GM23338 (cell line): Measurements from ENCODE around the gene RASIP1. TPM values are rescaled to one million over a fixed set of nuclear protein-coding genes. Genes with fewer than 3 reads are reported as not detected.
"Not testable (repeated sequence)": the region's sequence is repeated elsewhere in the genome, so short reads cannot be mapped to it uniquely, and the experiment has no call there.

Experiments used
- ATAC-seq: fragments of 200-7000 bp; cut with Tn5 transposase; 3 replicates; pipeline ENCODE4 v1.9.1; 2020
- DNase-seq: peaks from one replicate; pipeline ENCODE4 v3.0.0-alpha.2; 2015; ENCODE audit warnings: low spot score
- H2AFZ ChIP-seq: fragments of 200-600 bp; sonication (generic); 2 replicates; pipeline ENCODE4 v1.8.0; 2016; ENCODE audit warnings: antibody characterized with exemption, mild to moderate bottlenecking, moderate library complexity
- H3F3A ChIP-seq: fragments of 200-600 bp; sonication (generic); replicated peaks from 2 replicates; pipeline ENCODE4 v1.8.0; 2017; ENCODE audit warnings: antibody characterized with exemption, mixed run types, low read depth
- H3K27ac ChIP-seq: fragments of 200-600 bp; sonication (generic); 2 replicates; pipeline ENCODE4 v1.6.1; 2016; ENCODE audit warnings: low read depth
- H3K27me3 ChIP-seq: fragments of 200-600 bp; sonication (generic); 2 replicates; pipeline ENCODE4 v1.8.0; 2016; ENCODE audit warnings: mild to moderate bottlenecking, mixed run types, moderate library complexity; ENCODE audit not compliant: insufficient read depth
- H3K36me3 ChIP-seq: fragments of 200-600 bp; sonication (generic); 2 replicates; pipeline ENCODE4 v1.8.0; 2016; ENCODE audit warnings: mild to moderate bottlenecking; ENCODE audit not compliant: insufficient read depth
- H3K4me1 ChIP-seq: fragments of 200-600 bp; sonication (generic); 2 replicates; pipeline ENCODE4 v1.8.0; 2016; ENCODE audit warnings: mild to moderate bottlenecking, moderate library complexity; ENCODE audit not compliant: insufficient read depth
- H3K4me2 ChIP-seq: fragments of 200-600 bp; sonication (generic); 2 replicates; pipeline ENCODE4 v1.7.1; 2017; ENCODE audit warnings: mixed run types
- H3K4me3 ChIP-seq: fragments of 200-600 bp; sonication (generic); 2 replicates; pipeline ENCODE4 v1.6.1; 2016; ENCODE audit warnings: mixed run types
- H3K79me2 ChIP-seq: fragments of 200-600 bp; sonication (generic); replicated peaks from 2 replicates; pipeline ENCODE4 v1.8.0; 2017; ENCODE audit warnings: mild to moderate bottlenecking; ENCODE audit not compliant: insufficient read depth
- H3K9me2 ChIP-seq: fragments of 200-600 bp; sonication (generic); 2 replicates; pipeline ENCODE4 v1.8.0; 2017; ENCODE audit not compliant: insufficient read depth
- H4K20me1 ChIP-seq: fragments of 200-600 bp; sonication (generic); replicated peaks from 2 replicates; pipeline ENCODE4 v1.8.0; 2017; ENCODE audit warnings: mild to moderate bottlenecking; ENCODE audit not compliant: insufficient read depth
- H3K27ac Mint-ChIP-seq: 2 replicates; pipeline ENCODE4 v1.8.0; 2020; ENCODE audit warnings: inconsistent platforms, mild to moderate bottlenecking, moderate library complexity, mixed read lengths
- H3K27me3 Mint-ChIP-seq: 3 replicates; pipeline ENCODE4 v1.8.0; 2022; ENCODE audit warnings: low read depth, mild to moderate bottlenecking, moderate library complexity, mixed read lengths, inconsistent platforms; ENCODE audit not compliant: insufficient read depth, poor library complexity
- H3K36me3 Mint-ChIP-seq: 3 replicates; pipeline ENCODE4 v1.8.0; 2021; ENCODE audit warnings: low read depth, mild to moderate bottlenecking, inconsistent platforms, moderate library complexity, mixed read lengths
- H3K4me1 Mint-ChIP-seq: 3 replicates; pipeline ENCODE4 v1.8.0; 2020; ENCODE audit warnings: mild to moderate bottlenecking, inconsistent platforms, mixed read lengths
- H3K4me3 Mint-ChIP-seq: 3 replicates; pipeline ENCODE4 v1.8.0; 2021; ENCODE audit warnings: moderate library complexity, mild to moderate bottlenecking, inconsistent platforms, mixed read lengths
- H3K9me3 Mint-ChIP-seq: 3 replicates; pipeline ENCODE4 v1.8.0; 2020; ENCODE audit warnings: moderate library complexity, mild to moderate bottlenecking, inconsistent platforms, mixed read lengths
- polyA plus RNA-seq: library from polyadenylated mRNA; unstranded; fragments of >200 nt; fragmentation: Nextera tagmentation; extraction: Ambion mirVana; gene quantifications from 2 replicates; pipeline ENCODE4 v1.2.1, GENCODE V29; 2016
- total RNA-seq: library from RNA; depleted of rRNA; stranded (reverse); fragments of >200 nt; shearing (Covaris generic); gene quantifications from 2 replicates; pipeline ENCODE4 v1.2.3, GENCODE V29; 2014
- TF ChIP-seq, protein P1 (sequence below): fragments of 250-450 bp; sonication (Bioruptor Pico); IDR thresholded peaks from 2 replicates; pipeline ENCODE4 v1.5.0; 2020; ENCODE audit warnings: mild to moderate bottlenecking, moderate library complexity
- TF ChIP-seq, protein P2 (sequence below): IDR thresholded peaks from one replicate; pipeline ENCODE4 v1.6.1; 2018; ENCODE audit warnings: antibody characterized with exemption; ENCODE audit not compliant: unreplicated experiment

The RASIP1 gene
- total and polyA plus RNA-seq, 2 experiments from 2014 or later, result 9.2 to 14.8 TPM

DNA sequence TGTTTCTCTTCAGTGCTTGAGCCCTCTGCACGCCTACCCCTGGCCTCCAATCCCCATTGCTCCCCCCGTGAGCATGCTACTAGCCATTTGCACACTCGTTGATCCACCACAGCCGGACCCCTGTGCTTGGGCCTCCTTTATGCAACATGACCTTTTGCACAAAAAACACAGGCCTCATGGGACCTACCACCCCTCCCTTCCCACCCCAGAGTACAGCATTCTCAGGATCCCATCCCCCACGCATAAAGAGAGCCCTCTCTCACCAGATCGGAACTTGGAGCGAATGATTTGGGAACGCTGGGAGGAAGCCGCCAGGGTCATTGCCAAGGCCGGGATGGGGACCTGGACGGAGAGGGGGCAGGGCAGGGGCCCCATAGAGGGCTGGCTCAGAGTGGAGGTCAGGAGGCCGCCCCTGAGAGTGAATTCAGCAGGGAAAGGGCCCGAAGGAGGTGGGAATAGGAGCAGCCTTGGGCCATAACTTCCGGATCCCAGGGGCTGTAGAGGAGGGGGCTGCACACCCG lies 21.6 kb downstream of the RASIP1 start (continued):
- TF ChIP-seq, protein P1, sequence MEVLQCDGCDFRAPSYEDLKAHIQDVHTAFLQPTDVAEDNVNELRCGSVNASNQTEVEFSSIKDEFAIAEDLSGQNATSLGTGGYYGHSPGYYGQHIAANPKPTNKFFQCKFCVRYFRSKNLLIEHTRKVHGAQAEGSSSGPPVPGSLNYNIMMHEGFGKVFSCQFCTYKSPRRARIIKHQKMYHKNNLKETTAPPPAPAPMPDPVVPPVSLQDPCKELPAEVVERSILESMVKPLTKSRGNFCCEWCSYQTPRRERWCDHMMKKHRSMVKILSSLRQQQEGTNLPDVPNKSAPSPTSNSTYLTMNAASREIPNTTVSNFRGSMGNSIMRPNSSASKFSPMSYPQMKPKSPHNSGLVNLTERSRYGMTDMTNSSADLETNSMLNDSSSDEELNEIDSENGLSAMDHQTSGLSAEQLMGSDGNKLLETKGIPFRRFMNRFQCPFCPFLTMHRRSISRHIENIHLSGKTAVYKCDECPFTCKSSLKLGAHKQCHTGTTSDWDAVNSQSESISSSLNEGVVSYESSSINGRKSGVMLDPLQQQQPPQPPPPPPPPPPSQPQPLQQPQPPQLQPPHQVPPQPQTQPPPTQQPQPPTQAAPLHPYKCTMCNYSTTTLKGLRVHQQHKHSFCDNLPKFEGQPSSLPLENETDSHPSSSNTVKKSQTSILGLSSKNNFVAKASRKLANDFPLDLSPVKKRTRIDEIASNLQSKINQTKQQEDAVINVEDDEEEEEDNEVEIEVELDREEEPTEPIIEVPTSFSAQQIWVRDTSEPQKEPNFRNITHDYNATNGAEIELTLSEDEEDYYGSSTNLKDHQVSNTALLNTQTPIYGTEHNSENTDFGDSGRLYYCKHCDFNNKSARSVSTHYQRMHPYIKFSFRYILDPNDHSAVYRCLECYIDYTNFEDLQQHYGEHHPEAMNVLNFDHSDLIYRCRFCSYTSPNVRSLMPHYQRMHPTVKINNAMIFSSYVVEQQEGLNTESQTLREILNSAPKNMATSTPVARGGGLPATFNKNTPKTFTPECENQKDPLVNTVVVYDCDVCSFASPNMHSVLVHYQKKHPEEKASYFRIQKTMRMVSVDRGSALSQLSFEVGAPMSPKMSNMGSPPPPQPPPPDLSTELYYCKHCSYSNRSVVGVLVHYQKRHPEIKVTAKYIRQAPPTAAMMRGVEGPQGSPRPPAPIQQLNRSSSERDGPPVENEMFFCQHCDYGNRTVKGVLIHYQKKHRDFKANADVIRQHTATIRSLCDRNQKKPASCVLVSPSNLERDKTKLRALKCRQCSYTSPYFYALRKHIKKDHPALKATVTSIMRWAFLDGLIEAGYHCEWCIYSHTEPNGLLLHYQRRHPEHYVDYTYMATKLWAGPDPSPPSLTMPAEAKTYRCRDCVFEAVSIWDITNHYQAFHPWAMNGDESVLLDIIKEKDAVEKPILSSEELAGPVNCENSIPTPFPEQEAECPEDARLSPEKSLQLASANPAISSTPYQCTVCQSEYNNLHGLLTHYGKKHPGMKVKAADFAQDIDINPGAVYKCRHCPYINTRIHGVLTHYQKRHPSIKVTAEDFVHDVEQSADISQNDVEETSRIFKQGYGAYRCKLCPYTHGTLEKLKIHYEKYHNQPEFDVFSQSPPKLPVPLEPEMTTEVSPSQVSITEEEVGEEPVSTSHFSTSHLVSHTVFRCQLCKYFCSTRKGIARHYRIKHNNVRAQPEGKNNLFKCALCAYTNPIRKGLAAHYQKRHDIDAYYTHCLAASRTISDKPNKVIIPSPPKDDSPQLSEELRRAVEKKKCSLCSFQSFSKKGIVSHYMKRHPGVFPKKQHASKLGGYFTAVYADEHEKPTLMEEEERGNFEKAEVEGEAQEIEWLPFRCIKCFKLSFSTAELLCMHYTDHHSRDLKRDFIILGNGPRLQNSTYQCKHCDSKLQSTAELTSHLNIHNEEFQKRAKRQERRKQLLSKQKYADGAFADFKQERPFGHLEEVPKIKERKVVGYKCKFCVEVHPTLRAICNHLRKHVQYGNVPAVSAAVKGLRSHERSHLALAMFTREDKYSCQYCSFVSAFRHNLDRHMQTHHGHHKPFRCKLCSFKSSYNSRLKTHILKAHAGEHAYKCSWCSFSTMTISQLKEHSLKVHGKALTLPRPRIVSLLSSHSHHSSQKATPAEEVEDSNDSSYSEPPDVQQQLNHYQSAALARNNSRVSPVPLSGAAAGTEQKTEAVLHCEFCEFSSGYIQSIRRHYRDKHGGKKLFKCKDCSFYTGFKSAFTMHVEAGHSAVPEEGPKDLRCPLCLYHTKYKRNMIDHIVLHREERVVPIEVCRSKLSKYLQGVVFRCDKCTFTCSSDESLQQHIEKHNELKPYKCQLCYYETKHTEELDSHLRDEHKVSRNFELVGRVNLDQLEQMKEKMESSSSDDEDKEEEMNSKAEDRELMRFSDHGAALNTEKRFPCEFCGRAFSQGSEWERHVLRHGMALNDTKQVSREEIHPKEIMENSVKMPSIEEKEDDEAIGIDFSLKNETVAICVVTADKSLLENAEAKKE (CRISPR knock-in tag), result no peak
- TF ChIP-seq, protein P2, sequence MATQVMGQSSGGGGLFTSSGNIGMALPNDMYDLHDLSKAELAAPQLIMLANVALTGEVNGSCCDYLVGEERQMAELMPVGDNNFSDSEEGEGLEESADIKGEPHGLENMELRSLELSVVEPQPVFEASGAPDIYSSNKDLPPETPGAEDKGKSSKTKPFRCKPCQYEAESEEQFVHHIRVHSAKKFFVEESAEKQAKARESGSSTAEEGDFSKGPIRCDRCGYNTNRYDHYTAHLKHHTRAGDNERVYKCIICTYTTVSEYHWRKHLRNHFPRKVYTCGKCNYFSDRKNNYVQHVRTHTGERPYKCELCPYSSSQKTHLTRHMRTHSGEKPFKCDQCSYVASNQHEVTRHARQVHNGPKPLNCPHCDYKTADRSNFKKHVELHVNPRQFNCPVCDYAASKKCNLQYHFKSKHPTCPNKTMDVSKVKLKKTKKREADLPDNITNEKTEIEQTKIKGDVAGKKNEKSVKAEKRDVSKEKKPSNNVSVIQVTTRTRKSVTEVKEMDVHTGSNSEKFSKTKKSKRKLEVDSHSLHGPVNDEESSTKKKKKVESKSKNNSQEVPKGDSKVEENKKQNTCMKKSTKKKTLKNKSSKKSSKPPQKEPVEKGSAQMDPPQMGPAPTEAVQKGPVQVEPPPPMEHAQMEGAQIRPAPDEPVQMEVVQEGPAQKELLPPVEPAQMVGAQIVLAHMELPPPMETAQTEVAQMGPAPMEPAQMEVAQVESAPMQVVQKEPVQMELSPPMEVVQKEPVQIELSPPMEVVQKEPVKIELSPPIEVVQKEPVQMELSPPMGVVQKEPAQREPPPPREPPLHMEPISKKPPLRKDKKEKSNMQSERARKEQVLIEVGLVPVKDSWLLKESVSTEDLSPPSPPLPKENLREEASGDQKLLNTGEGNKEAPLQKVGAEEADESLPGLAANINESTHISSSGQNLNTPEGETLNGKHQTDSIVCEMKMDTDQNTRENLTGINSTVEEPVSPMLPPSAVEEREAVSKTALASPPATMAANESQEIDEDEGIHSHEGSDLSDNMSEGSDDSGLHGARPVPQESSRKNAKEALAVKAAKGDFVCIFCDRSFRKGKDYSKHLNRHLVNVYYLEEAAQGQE, result no peak

DNA sequence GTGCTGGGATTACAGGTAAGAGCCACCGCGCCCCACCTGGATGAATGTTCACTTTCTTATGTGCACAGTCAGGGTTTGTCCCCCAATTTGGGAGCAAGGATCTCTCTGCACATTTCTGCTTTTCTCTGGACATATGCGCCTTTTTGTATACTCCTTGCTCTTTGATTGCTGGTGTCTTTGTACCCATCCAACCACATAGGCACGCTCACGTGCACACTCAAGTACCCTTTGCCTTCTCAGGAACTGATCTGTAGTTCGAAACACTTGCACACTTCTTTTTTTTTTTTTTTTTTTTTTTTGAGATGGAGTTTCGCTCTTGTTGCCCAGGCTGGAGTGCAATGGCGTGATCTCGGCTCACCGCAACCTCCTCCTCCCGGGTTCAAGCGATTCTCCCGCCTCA lies 22.3 kb downstream of the RASIP1 start:
- peaks cover 39% of the 10 kb centered on the region for H3K4me1 Mint-ChIP-seq
- not testable (repeated sequence) for H3K36me3 ChIP-seq

More for the DNA sequence above, 22.3 kb downstream of the RASIP1 start:
- Histone ChIP-seq H3F3A (peaks cover 13% of the 10 kb centered on the region; the same call in 1 of the 2 replicates), H3K4me1 (peaks cover 39% of the 10 kb centered on the region)
- DNase-seq, H3K4me2 ChIP-seq, H3K27ac ChIP-seq, H4K20me1 ChIP-seq, H2AFZ ChIP-seq, H3K4me3 Mint-ChIP-seq, ATAC-seq, H3K36me3 Mint-ChIP-seq, H3K79me2 ChIP-seq, H3K9me2 ChIP-seq, H3K27ac Mint-ChIP-seq, H3K9me3 Mint-ChIP-seq, H3K4me3 ChIP-seq, H3K27me3 ChIP-seq: not testable (repeated sequence)
- H3K27me3 Mint-ChIP-seq, result peaks cover 29% of the 10 kb centered on the region
